A549 treated with DMSO at 1 μM for 4 hours (cell line): ENCODE measurements around the gene LRAT. TPM values are rescaled to one million over a fixed set of nuclear protein-coding genes. Genes with fewer than 3 reads are reported as not detected.

Source experiments
- total RNA-seq: library from RNA; stranded (reverse); fragments of 200-300 nt; extraction: Qiagen RNA extraction; gene quantifications from 5 replicates; pipeline ENCODE4 v1.2.3, GENCODE V29; 2022; ENCODE audit warnings: low read depth

Gene LRAT
- total RNA-seq, result 0.05 to 0.12 TPM (median 0.09 TPM) in 4 of 5 replicates, not detected in the other

DNA sequence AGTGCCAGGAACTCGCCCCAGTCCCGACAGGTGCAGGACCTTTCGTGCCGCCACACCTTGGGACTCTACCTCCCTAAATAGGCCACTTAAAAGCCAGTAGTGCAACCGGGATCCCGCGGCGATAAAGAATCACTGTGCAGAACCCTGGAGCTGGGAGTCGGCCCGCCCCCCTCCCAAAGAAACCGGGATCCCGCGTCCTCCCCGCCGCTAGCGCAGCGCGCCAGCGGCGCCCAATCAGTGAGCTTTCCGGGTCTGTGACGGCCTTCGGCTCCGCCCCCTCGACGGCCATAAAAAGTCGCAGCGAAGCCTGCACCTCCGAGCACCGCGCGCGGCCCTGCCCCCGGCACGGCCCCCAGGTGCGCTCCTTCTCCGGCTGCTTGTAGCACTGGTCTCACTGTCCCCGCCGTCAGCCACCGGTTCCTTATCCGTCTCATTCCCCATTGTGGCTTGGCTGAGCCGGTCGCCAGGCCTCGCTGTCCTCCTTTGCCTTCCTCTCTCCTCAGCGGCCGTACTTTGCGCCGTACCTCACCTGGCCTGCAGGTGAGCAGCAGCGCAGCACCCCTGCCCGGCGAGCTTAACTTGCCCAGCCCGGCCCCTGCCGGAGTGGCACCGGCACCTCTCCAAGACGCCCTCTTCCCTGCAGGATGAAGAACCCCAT lies at the start of gene LRAT:
LRAT (plus strand) TSS at position 318 of the 658 bp plus-strand sequence; CDS start at position 645, 327 bp downstream.

DNA sequence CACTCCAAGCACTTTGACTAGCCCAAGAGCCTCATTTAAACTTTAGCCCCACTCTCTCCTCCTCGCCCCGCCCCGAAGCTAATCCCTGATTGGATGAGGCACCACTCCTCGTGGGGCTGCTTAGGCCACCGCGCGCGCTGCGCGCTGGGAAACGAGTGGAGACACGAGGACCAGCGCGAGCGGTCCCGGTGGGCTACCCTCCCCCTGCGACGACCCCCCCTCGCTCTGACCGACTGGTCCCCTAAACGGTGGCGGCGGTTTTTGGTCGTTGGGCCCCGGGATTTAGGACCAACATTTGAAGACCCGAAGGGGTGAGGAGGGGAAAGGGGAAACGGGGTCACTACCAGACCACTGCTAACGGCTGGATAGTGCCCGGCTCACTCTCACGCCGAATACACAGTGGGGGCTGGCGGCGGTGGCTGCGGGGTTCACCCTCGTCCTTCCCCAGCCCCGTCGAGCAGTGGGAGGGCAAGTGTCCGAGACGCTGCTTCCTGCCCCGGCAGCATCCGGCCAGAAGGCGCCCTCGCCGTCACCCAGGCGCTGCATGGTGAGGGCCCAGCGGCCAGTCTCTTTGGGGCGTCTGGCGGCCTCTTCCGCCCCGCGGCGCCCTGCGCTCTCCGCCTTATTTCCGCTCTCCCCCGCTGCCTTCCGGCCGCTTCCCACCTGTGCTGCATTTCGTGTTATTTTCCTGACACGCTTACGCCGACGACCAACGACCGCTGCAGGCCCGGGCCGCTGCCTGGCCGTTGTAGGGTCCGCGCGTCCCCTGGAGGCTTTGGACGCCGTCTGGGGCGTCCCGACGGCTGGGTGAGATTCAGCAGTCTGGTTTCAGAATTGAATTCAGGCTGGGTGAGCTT lies 37.6 kb downstream of the LRAT start, which contains the start of gene RBM46:
RBM46 (plus strand) TSS at position 147 of the 857 bp plus-strand sequence. CDS start 15,481 bp downstream, outside the sequence.

Other genes with a start within 250 kb of the LRAT start
- 58.6 to 69.3 TPM (median 61.2 TPM) in 5 replicates for gene PLRG1, start 193.6 kb upstream of the LRAT start, total RNA-seq
- 11.5 to 19.8 TPM (median 14.2 TPM) in 5 replicates for gene FGB, start 181.0 kb upstream of the LRAT start, total RNA-seq
- gene FGA, start 153.3 kb upstream of the LRAT start, total RNA-seq, result 6.0 to 9.4 TPM (median 8.1 TPM) in 5 replicates
- gene FGG, start 131.3 kb upstream of the LRAT start, total RNA-seq, result 4.1 to 7.7 TPM (median 4.6 TPM) in 5 replicates
- gene RBM46, start 37.3 kb downstream of the LRAT start, total RNA-seq, result not detected in 5 replicates